Anterior cingulate cortex (tissue), 58 donors: ENCODE results near the gene SHC3.

Experiments used
- DNase-seq, 58 donors: peaks; one replicate each; lab custom pipeline; 2025; lab: John Stamatoyannopoulos, UW

SHC3 gene

DNA sequence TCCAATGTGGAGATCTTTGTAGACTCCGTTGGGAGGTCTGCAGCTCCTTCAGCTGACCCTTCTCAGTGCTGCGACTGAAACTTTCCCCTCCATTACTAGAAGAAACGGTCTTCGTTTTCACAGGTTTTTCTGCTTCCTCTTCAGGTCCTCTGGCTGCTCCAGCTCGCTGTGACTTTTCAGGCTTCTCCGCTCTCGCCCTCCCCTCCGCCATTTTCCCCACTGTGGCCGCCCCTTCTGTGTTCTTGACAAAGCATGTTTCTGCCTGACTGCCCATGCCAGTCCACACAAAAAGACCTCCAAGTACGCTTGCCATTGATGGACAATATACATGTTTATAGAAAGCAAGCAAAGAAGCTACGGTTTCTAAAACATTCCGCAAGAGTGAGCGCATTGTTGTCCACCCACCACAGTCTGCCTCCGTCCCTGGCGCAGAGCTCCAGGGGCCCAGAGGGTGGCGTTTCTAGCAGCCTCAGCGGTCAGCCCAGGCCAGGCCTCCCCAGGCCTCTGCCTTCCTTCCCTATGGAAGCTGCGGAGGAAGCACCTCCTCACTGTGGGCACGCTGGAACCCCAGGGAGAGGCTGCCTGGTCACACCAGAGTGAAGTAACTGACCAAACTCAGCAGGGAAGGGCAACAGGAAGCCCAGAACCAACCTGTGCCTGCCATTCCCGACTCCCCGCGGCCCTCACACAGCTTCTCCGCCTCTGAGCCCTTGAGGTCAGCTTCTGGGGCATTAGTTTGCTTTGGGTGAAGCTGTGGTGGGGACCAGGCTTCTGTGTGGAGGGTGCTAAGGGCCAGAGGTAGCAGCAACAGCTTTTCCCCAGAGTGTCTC is 207.3 kb downstream of the SHC3 start:
- DNase-seq, result no peak

DNA sequence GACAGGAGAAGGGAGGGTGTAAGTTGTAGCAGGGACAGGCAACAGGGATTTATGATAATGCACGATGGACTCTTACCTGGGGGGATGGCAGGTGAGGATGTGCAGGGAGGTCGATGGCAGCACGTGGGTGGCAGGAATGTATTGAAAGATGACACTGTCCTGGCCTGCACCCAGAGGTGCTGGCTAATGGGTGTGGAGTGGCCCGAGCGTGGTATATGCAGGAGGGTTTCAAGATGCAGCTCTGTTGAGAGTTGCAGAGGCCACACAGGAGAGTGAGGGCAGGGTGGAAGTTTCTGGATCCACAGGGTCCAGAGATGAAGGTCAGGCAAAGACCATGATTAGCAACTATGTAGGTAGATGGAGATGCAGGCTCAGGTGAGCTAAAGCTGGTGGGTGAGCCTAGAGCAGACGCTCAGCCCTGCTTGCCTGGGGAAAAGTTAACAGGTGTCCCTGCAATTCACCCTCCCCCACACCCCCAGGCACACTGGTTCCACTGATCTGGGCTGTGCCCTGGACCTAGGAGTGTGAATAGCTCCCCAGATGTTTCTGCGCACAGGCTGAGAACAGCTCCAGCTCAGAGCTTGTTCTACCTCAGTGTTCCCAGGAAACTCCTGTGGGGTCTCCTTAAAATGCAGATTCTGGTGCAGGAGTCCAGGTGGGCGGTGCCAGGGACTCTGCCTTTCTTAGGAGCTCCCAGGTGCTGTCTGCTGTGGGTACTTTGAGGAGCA is 208.8 kb downstream of the SHC3 start:
- DNase-seq, result no peak

DNA sequence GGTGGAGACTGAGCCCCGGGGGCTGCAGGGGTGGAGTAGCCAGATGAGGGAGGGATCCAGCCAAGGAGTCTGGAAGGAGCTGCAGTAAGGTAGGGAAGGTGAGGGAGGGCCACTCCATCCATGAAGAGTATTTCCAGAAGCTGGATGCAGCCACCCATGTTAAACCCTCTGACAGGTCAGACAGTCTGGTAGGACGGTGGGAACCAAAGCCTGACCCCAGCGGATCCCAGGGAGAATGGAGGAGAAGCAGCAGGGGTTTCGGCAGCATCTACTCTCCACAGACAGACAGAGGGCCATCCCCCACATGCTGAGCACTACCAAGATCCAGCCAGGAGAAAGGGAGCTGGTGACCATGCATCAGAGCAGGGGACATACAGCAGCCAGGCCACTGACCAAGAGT is 209.8 kb downstream of the SHC3 start:
- no peak for DNase-seq

DNA sequence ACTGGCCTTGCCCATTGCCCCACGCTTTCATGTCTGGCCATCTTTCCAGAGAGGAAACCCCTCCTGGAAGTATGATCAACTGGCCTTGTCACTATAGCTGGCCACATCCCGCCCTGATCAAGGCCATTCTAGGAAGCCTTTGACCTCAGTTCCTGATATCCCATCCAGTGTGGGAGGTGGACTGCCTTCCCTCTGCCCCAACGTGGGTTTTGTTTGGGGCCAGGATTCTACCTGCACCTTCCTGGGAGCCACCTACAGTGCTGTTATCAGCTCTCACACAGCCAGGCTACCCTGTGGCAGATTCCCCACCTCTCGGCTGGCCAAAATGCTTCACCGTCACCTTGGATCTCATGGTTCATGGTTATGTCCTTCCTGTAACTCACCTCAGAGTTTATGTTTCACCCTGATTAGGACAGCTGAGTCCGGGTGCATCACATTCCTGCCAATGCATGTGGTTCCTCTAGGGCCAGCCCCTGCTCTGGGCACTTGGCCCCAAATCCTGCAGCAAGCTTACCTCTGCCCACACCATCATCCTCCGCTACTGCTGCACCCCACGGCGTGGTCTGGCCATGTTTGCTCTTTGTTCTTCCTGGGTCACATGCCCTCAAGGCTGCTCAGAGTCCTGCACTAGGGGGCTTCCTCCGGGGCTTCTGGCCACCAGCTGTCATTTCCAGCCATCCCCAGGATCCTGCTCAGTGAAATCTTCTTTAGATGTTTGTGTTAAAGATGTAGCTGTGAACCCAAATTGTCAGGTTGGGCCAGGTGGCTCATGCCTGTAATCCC is 211.5 kb downstream of the SHC3 start:
- DNase-seq, result no peak

DNA sequence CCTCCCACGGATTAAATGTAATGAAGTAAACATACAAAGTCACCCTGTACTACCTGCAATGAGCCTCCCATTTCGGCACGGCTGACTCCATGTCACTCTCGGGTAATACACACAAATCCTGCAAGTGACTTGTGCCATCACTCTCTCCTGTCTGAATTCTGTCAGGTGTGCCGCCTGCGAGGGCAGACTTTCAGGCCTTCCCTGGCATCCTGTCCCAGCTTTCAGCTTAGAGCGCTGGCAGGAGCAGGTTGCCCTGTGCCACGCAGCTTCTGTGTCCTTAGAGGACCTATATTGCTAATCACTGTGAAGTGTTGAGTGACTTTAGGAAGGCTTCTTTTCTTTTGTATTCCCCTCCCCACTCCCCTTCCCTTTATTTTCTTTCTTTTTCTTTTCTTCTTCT is 213.1 kb downstream of the SHC3 start:
- no peak for DNase-seq

DNA sequence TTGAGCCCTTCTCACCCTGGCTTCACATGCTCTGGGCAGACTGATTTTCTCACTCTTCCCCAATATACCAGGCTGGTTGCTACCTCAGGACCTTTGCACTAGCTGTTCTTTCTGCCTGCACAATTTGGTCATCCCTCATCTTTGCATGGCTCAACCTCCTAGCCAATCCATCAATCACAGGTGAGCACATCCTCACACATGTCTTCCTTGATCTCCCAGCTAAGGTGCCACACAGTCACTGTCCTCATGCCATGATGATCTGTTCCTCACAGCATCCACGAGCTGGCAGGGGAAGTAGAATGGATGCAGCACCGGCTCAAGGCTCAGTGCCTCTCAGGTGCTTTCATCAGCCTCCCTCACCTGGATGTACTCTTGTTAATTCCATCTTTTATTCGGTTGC is 218.0 kb downstream of the SHC3 start:
- no peak for DNase-seq

DNA sequence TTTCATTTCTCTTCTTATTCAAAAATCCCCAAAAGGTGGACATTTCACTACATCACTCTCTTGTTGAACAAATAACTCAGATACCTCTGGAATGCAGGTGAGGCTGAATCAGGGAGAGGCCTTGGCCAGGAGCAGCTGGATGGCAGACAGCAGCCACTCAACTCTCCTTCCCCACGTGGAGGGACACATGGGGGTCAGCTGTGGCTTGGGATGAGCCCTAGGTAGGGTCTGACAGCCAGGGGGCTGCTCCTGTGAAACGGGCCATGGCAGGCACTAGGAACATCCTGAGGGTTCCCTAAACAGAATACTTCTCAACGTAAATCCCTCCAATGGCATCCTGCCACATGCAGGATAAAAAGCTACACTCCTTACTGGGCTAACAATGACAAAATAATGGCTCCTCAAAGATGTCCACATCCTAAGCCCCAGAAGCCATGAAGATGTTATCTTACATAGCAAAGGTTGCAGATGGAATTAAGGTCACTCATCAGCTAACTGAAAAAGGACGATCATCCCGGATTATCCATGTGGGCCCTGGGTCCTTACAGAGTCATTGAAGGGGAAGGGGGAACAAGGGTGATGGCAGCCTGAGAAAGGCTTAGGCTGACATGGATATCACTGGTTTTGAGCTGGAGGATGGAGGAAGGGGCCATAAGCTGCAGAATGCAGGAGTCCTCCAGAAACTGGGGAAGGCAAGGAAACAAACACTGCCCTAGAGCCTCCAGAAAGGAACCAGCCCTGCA is 218.7 kb downstream of the SHC3 start:
- no peak for DNase-seq

DNA sequence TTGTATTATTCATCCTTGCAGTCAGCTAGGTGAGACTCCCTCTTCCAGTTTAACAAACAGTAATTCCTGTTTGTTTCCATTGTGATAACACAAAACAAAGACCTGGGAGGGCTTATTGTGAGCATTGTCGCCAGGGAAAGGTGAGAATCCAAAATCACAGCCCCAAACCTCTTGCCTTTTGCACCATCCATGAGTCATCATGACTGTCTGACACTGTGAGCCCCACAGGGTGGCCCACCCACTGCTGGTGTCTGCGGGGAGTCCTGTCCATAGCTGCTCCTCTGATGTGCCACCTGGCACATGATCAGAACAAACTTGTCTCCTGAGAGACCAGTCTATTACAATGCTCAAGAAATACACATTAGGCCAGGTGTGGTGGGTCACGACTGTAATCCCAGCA is 221.1 kb downstream of the SHC3 start:
- no peak for DNase-seq
